ENCODE measurements around the gene ARHGAP31.

DNA sequence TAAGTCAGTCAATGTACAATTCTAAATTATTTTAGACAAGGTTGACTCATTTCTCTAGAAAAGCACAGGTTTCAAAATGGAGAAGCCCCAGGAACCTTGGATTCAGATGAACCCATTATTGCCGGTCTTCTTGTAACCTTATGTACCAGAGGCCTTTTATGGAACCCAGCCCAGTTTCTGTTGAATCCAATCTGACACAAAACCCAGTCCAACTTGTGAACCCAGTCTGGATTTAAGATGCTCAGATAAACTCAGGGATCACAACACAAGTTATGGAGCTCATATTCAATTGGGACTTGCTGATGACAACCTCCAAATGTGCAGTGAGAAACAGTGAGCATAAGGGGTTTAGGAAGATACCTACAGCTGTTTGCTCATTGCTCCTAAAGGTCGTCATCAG lies 37.1 kb upstream of the ARHGAP31 start:
- no peak for TF ChIP-seq POLR2A (IDR thresholded peaks at IDR 0.05; ENCODE audit: low read length)
- TF ChIP-seq GATA1 (IDR thresholded peaks at IDR 0.05; ENCODE audit: low read depth, low read length), result no peak
